IMR-90 (cell line): ENCODE data around the gene NDUFA1. TPM values are rescaled to one million over a fixed set of nuclear protein-coding genes. Genes with fewer than 3 reads are reported as not detected.

Experiments used
- ATAC-seq: fragments of 200-7000 bp; cut with Tn5 transposase; 2 replicates; pipeline ENCODE4 v1.9.1; 2020; ENCODE audit warnings: low read depth, mild to moderate bottlenecking, moderate library complexity
- BruUV-seq: library from RNA; stranded (reverse); fragments of 400-500 nt; replicated peaks from 2 replicates; lab custom pipeline; 2021; lab: Mats Ljungman, UMichigan
- CTCF ChIA-PET: fragments of 300-600 bp; formaldehyde crosslinking; extraction: SDS; loops from one replicate; lab custom pipeline; 2021; ENCODE audit warnings: antibody characterized with exemption; lab: Yijun Ruan, JAX
- POLR2A ChIA-PET: fragments of 300-600 bp; sonication (Branson Sonifier 250); formaldehyde crosslinking; loops from one replicate; lab custom pipeline; 2022; ENCODE audit warnings: antibody characterized with exemption; ENCODE audit not compliant: unreplicated experiment; lab: Charles Lee
- DNase-seq: peaks from one replicate; pipeline ENCODE4 v3.0.0; 2013
- H2AFZ ChIP-seq: replicated peaks from 2 replicates; pipeline ENCODE3; 2013; ENCODE audit warnings: low read length, mild to moderate bottlenecking; ENCODE audit not compliant: poor library complexity
- H2AK5ac ChIP-seq: 2 replicates; pipeline ENCODE4 v1.6.1; 2013; ENCODE audit warnings: low read depth, low read length, inconsistent platforms
- H2AK9ac ChIP-seq: replicated peaks from 2 replicates; pipeline ENCODE3; 2013; ENCODE audit warnings: mild to moderate bottlenecking, low read depth, low read length, moderate library complexity; ENCODE audit not compliant: poor library complexity
- H2BK120ac ChIP-seq: 2 replicates; pipeline ENCODE4 v1.6.1; 2013; ENCODE audit warnings: low read depth, low read length, inconsistent platforms
- H2BK15ac ChIP-seq: 3 replicates; pipeline ENCODE4 v1.6.1; 2013; ENCODE audit warnings: low read depth, low read length, inconsistent platforms
- H2BK20ac ChIP-seq: 2 replicates; pipeline ENCODE4 v1.6.1; 2013; ENCODE audit warnings: low read depth, mild to moderate bottlenecking, inconsistent platforms, low read length, moderate library complexity
- H2BK5ac ChIP-seq: 2 replicates; pipeline ENCODE4 v1.6.1; 2013; ENCODE audit warnings: mild to moderate bottlenecking, low read depth, low read length, inconsistent platforms; ENCODE audit not compliant: poor library complexity, severe bottlenecking
- H3K14ac ChIP-seq: replicated peaks from 2 replicates; pipeline ENCODE4 v1.6.1; 2013; ENCODE audit warnings: low read depth, low read length, inconsistent platforms
- H3K18ac ChIP-seq: 2 replicates; pipeline ENCODE4 v1.6.1; 2013; ENCODE audit warnings: low read depth, low read length, control low read depth
- H3K23ac ChIP-seq: 2 replicates; pipeline ENCODE4 v1.6.1; 2013; ENCODE audit warnings: low read depth, low read length, inconsistent platforms
- H3K27ac ChIP-seq: 2 replicates; pipeline ENCODE4 v1.5.1; 2013; ENCODE audit warnings: mild to moderate bottlenecking, control low read depth, low read length; ENCODE audit not compliant: insufficient read depth
- H3K27me3 ChIP-seq: 2 replicates; pipeline ENCODE4 v1.6.1; 2013; ENCODE audit warnings: low read length; ENCODE audit not compliant: control insufficient read depth, insufficient read depth
- H3K36me3 ChIP-seq: 2 replicates; pipeline ENCODE4 v1.6.1; 2013; ENCODE audit warnings: low read length, mixed read lengths; ENCODE audit not compliant: control insufficient read depth, insufficient read depth
- H3K4ac ChIP-seq: 2 replicates; pipeline ENCODE4 v1.6.1; 2013; ENCODE audit warnings: low read depth, low read length, inconsistent platforms
- H3K4me1 ChIP-seq: 2 replicates; pipeline ENCODE4 v1.6.1; 2013; ENCODE audit warnings: low read length, mixed read lengths; ENCODE audit not compliant: control insufficient read depth, insufficient read depth
- H3K4me2 ChIP-seq: 2 replicates; pipeline ENCODE4 v1.6.1; 2013; ENCODE audit warnings: low read depth, mild to moderate bottlenecking, control low read depth, low read length, moderate library complexity
- H3K4me3 ChIP-seq: 2 replicates; pipeline ENCODE4 v1.5.1; 2013; ENCODE audit warnings: low read depth, mild to moderate bottlenecking, control low read depth, low read length, moderate library complexity; ENCODE audit not compliant: insufficient read depth
- H3K56ac ChIP-seq: 2 replicates; pipeline ENCODE4 v1.6.1; 2013; ENCODE audit warnings: low read length, inconsistent platforms; ENCODE audit not compliant: insufficient read depth; ENCODE audit errors: extremely low read depth
- H3K79me1 ChIP-seq, 2 experiments: 2 replicates each; pipeline ENCODE4 v1.6.1; 2013; ENCODE audit warnings: low read length in 2 of 2, inconsistent platforms in 1 of 2, low read depth in 1 of 2
- H3K9ac ChIP-seq: 2 replicates; pipeline ENCODE4 v1.6.1; 2013; ENCODE audit warnings: low read depth, low read length, control low read depth
- H3K9me1 ChIP-seq: 2 replicates; pipeline ENCODE4 v1.6.1; 2013; ENCODE audit warnings: low read length, inconsistent platforms; ENCODE audit not compliant: insufficient read depth
- H3K9me3 ChIP-seq: 2 replicates; pipeline ENCODE4 v1.6.1; 2013; ENCODE audit warnings: low read length; ENCODE audit not compliant: control insufficient read depth, insufficient read depth
- H4K20me1 ChIP-seq: 2 replicates; pipeline ENCODE4 v1.6.1; 2013; ENCODE audit warnings: low read length, inconsistent platforms; ENCODE audit not compliant: insufficient read depth
- H4K5ac ChIP-seq: 2 replicates; pipeline ENCODE4 v1.6.1; 2013; ENCODE audit warnings: mild to moderate bottlenecking, low read depth, low read length, control low read depth
- H4K8ac ChIP-seq, 2 experiments: 2 replicates each; pipeline ENCODE4 v1.6.1; 2013; ENCODE audit warnings: low read depth in 2 of 2, low read length in 2 of 2, control low read depth in 1 of 2, inconsistent platforms in 1 of 2
- H4K91ac ChIP-seq: 2 replicates; pipeline ENCODE4 v1.6.1; 2013; ENCODE audit warnings: low read depth, low read length, inconsistent platforms; ENCODE audit not compliant: insufficient read depth
- BHLHE40 ChIP-seq: fragments of 150-350 bp; IDR thresholded peaks from 2 replicates; pipeline ENCODE4 v1.6.1; 2016; ENCODE audit warnings: mild to moderate bottlenecking, low read depth, low read length
- CEBPB ChIP-seq: IDR thresholded peaks from 2 replicates; pipeline ENCODE4 v1.6.1; 2012; ENCODE audit warnings: low read depth, low read length, improper control_type of control experiment
- CHD1 ChIP-seq: IDR thresholded peaks from 2 replicates; pipeline ENCODE4 v1.6.1; 2012; ENCODE audit warnings: low read depth, low read length, improper control_type of control experiment
- CTCF ChIP-seq: conservative IDR thresholded peaks from 2 replicates; pipeline ENCODE4 v1.5.1; 2012; ENCODE audit warnings: mild to moderate bottlenecking, low read depth, low read length, improper control_type of control experiment
- ELK1 ChIP-seq: fragments of 150-350 bp; IDR thresholded peaks from 2 replicates; pipeline ENCODE4 v1.6.1; 2016; ENCODE audit warnings: low read depth, mild to moderate bottlenecking, low read length, moderate library complexity, borderline replicate concordance
- FOS ChIP-seq: fragments of 150-350 bp; IDR thresholded peaks from 2 replicates; pipeline ENCODE4 v1.6.1; 2016; ENCODE audit warnings: low read depth, low read length
- MAFK ChIP-seq: IDR thresholded peaks from 2 replicates; pipeline ENCODE4 v1.6.1; 2012; ENCODE audit warnings: low read depth, low read length, improper control_type of control experiment
- MAZ ChIP-seq: IDR thresholded peaks from 2 replicates; pipeline ENCODE4 v1.6.1; 2012; ENCODE audit warnings: low read depth, mild to moderate bottlenecking, low read length, improper control_type of control experiment, moderate library complexity, borderline replicate concordance
- MXI1 ChIP-seq: IDR thresholded peaks from 2 replicates; pipeline ENCODE4 v1.6.1; 2012; ENCODE audit warnings: low read depth, mild to moderate bottlenecking, low read length, moderate library complexity, borderline replicate concordance
- NFE2L2 ChIP-seq: fragments of 150-350 bp; IDR thresholded peaks from 2 replicates; pipeline ENCODE4 v1.6.1; 2016; ENCODE audit warnings: low read depth, mild to moderate bottlenecking, low read length
- POLR2A ChIP-seq: IDR thresholded peaks from 2 replicates; pipeline ENCODE4 v1.6.1; 2012; ENCODE audit warnings: mild to moderate bottlenecking, low read depth, low read length
- RAD21 ChIP-seq: IDR thresholded peaks from 2 replicates; pipeline ENCODE4 v1.6.1; 2012; ENCODE audit warnings: low read length, improper control_type of control experiment
- RCOR1 ChIP-seq: IDR thresholded peaks from 2 replicates; pipeline ENCODE4 v1.6.1; 2012; ENCODE audit warnings: mild to moderate bottlenecking, low read length, improper control_type of control experiment; ENCODE audit not compliant: insufficient replicate concordance
- RFX5 ChIP-seq: IDR thresholded peaks from 2 replicates; pipeline ENCODE4 v1.8.0; 2012; ENCODE audit warnings: low read depth, mild to moderate bottlenecking, low read length, moderate library complexity
- SMC3 ChIP-seq: fragments of 150-350 bp; IDR thresholded peaks from 2 replicates; pipeline ENCODE4 v1.6.1; 2016; ENCODE audit warnings: low read depth, mild to moderate bottlenecking, antibody characterized with exemption, low read length, moderate library complexity
- USF2 ChIP-seq: fragments of 150-350 bp; IDR thresholded peaks from 2 replicates; pipeline ENCODE4 v1.6.1; 2017; ENCODE audit warnings: mild to moderate bottlenecking, antibody characterized with exemption, low read length, low read depth
- WGBS, 2 experiments: methylation state at CpG; one replicate each; pipeline versions ENCODE4 v1.1.5 to v1.1.7; 2013; ENCODE audit warnings: missing lambda C conversion rate in 2 of 2; ENCODE audit not compliant: insufficient read length in 1 of 2; ENCODE audit errors: extremely low coverage in 2 of 2; 5-methylcytosine and 5-hydroxymethylcytosine counted together
- dilution Hi-C: fragments of 300-500 bp; cut with HindIII; formaldehyde crosslinking; loops from one replicate; pipeline ENCODE4 v1.14.3; 2018; ENCODE audit warnings: low sequenced_read_pairs; ENCODE audit not compliant: unreplicated experiment
- in situ Hi-C: fragments of 300-500 bp; cut with MboI; formaldehyde crosslinking; loops from 3 replicates; pipeline ENCODE4 v1.14.3; 2019; ENCODE audit warnings: low sequenced_read_pairs, inconsistent platforms, mixed read lengths
- intact Hi-C: fragments of 100-400 bp; cut with micrococcal nuclease; formaldehyde crosslinking; loops from 2 replicates; pipeline ENCODE4 v1.10.0; 2022
- polyA plus RNA-seq, 3 experiments: library from polyadenylated mRNA; depleted of rRNA; stranded (reverse); fragments of >200 nt; gene quantifications; 2 replicates each; pipeline ENCODE4 v1.2.3, GENCODE V29; 2012; ENCODE audit warnings: low replicate concordance in 1 of 3
- total RNA-seq: library from RNA; depleted of rRNA; stranded (reverse); fragments of >200 nt; gene quantifications from 2 replicates; pipeline ENCODE4 v1.2.3, GENCODE V29; 2012

NDUFA1 gene
- total and polyA plus RNA-seq, 2 of the 4 experiments (the other 2 are of a cell fraction) = 12.5 to 90.1 TPM

DNA sequence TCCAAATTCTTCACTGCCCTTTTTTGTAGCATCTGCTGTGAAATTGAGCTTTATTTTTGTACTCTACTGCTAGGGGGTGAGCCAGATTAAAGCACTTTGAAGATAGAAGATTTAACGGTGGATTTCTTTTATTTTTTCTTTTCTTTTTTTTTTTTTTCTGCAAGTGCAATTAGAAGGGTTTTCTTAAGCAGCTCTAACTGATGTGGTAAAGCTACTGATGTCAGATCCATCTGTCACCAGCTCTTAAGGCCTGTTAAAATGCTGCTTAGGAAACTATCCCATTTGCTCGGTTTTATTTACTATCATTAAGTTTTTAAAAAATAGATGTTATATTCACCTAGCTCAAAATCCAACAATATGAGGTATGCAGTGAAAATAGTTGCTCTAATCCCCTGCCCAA, 7.1 kb downstream of the NDUFA1 start:
- H3K79me1 ChIP-seq = no peaks in the 10 kb centered on the region
- dilution Hi-C loops = no loop called here
- H3K4me2 ChIP-seq = no peak overlapping the region
- H3K14ac ChIP-seq = no peak overlapping the region
- no peak overlapping the region for H2BK20ac ChIP-seq
- H3K4me1 ChIP-seq = no peaks in the 10 kb centered on the region
- DNase-seq (no peak), ATAC-seq (no peak)
- no peak overlapping the region for H3K27ac ChIP-seq
- H3K9me3 ChIP-seq = no peaks in the 10 kb centered on the region
- H3K36me3 ChIP-seq = no peaks in the 10 kb centered on the region; the same call in 1 of the 2 replicates
- H4K5ac ChIP-seq = no peak overlapping the region
- no peak overlapping the region for H2BK5ac ChIP-seq
- no peaks in the 10 kb centered on the region for H4K20me1 ChIP-seq
- H4K91ac ChIP-seq = no peak overlapping the region
- TF ChIP-seq NFE2L2 = no peak
- no peak for TF ChIP-seq CEBPB
- no peak for TF ChIP-seq MXI1
- no peak for TF ChIP-seq RCOR1
- TF ChIP-seq CTCF = no peak
- no peak for TF ChIP-seq SMC3
- no peak for TF ChIP-seq USF2
- no peak for TF ChIP-seq RAD21
- no peak for TF ChIP-seq ELK1
- TF ChIP-seq MAZ = no peak
- no peak for TF ChIP-seq CHD1
- no peak for TF ChIP-seq RFX5
- TF ChIP-seq MAFK = no peak
- TF ChIP-seq POLR2A = no peak
- TF ChIP-seq FOS = no peak
- TF ChIP-seq BHLHE40 = no peak
- H2BK120ac ChIP-seq = no peak overlapping the region
- in situ Hi-C loops = no loop called here
- no peak overlapping the region for H3K4me3 ChIP-seq
- H2AK5ac ChIP-seq = no peak overlapping the region
- H2AFZ ChIP-seq = no peak overlapping the region
- intact Hi-C loops = no loop called here
- H4K8ac ChIP-seq = no peak overlapping the region
- H3K9me1 ChIP-seq = no peaks in the 10 kb centered on the region
- ChIA-PET POLR2A (no interaction called here), CTCF (no interaction called here)
- BruUV-seq = no TSS peak
- no peak overlapping the region for H3K23ac ChIP-seq
- no peak overlapping the region for H2BK15ac ChIP-seq
- no CpG with 5 or more reads among the region's 2 CpGs for WGBS, 2 experiments
- H3K9ac ChIP-seq = no peak overlapping the region
- no peak overlapping the region for H3K18ac ChIP-seq
- H3K56ac ChIP-seq = no peak overlapping the region
- H2AK9ac ChIP-seq = no peak overlapping the region
- no peak overlapping the region for H3K4ac ChIP-seq
- H3K27me3 ChIP-seq = no peaks in the 10 kb centered on the region
